A549 (cell line): ENCODE results near the gene AFG3L2. TPM values are rescaled to one million over a fixed set of nuclear protein-coding genes. Genes with fewer than 3 reads are reported as not detected.

Experiments used
- ATAC-seq, 2 experiments: fragments of 200-7000 bp in 1 of 2; fragments of >200 bp in 1 of 2; cut with Nextera tagmentation in 1 of 2; cut with Tn5 transposase in 1 of 2; 3 replicates each; pipeline versions ENCODE4 v1.8.0 to v1.9.1; 2018 to 2020; ENCODE audit warnings: mild to moderate bottlenecking in 1 of 2, moderate library complexity in 1 of 2
- CTCF ChIA-PET: fragments of 300-600 bp; sonication (Branson Sonifier 250); formaldehyde crosslinking; extraction: SDS; loops from one replicate; lab custom pipeline; 2021; ENCODE audit warnings: antibody characterized with exemption, inconsistent platforms; lab: Yijun Ruan, JAX
- POLR2A ChIA-PET: fragments of 350-600 bp; formaldehyde crosslinking; extraction: SDS; loops from one replicate; lab custom pipeline; 2021; ENCODE audit warnings: antibody characterized with exemption, inconsistent platforms; lab: Yijun Ruan, JAX
- DNase-seq, 2 experiments: peaks; one replicate each; pipeline versions ENCODE4 v3.0.0 to v3.0.0-alpha.2; 2011 to 2016; ENCODE audit warnings: low read depth in 1 of 2, low spot score in 1 of 2
- FAIRE-seq: peaks from 2 replicates; lab custom pipeline; 2011; peaks lifted over from hg19 to GRCh38; lab: Jason Lieb, UNC
- H3K27ac ChIP-seq, 2 experiments: fragments of >200 bp; sonication (Bioruptor Twin); formaldehyde crosslinking; 3 replicates each; pipeline ENCODE4 v1.5.1; 2016 to 2017
- H3K4me1 ChIP-seq: fragments of >200 bp; sonication (Bioruptor Twin); formaldehyde crosslinking; 3 replicates; pipeline ENCODE4 v1.6.1; 2016
- H3K4me2 ChIP-seq: fragments of >200 bp; sonication (Bioruptor Twin); formaldehyde crosslinking; 3 replicates; pipeline ENCODE4 v1.6.1; 2016
- H3K4me3 ChIP-seq: fragments of >200 bp; sonication (Bioruptor Twin); formaldehyde crosslinking; 3 replicates; pipeline ENCODE4 v1.5.1; 2016
- H3K9me3 ChIP-seq: fragments of >200 bp; sonication (Bioruptor Twin); formaldehyde crosslinking; 3 replicates; pipeline ENCODE4 v1.6.1; 2016
- ATOH8 ChIP-seq: fragments of 250-450 bp; sonication (Bioruptor Pico); IDR thresholded peaks from 2 replicates; pipeline ENCODE4 v1.5.0; 2020; ENCODE audit warnings: low read depth, mild to moderate bottlenecking, moderate library complexity
- ELK1 ChIP-seq: fragments of 150-350 bp; IDR thresholded peaks from 2 replicates; pipeline ENCODE4 v1.6.1; 2014; ENCODE audit warnings: low read depth, mild to moderate bottlenecking, low read length
- EP300 ChIP-seq, 2 experiments: fragments of >200 bp; sonication (Bioruptor Twin); formaldehyde crosslinking; IDR thresholded peaks; 2 replicates in 1 of 2; 3 replicates in 1 of 2; pipeline ENCODE4 v1.6.1; 2016 to 2017
- ESRRA ChIP-seq: fragments of 150-350 bp; IDR thresholded peaks from 2 replicates; pipeline ENCODE4 v1.6.1; 2014; ENCODE audit warnings: mild to moderate bottlenecking, low read length, borderline replicate concordance
- HES2 ChIP-seq: fragments of >200 bp; sonication (Bioruptor Twin); formaldehyde crosslinking; IDR thresholded peaks from 2 replicates; pipeline ENCODE4 v1.6.1; 2016
- HOXA7 ChIP-seq: fragments of 250-450 bp; sonication (Bioruptor Pico); IDR thresholded peaks from 2 replicates; pipeline ENCODE4 v1.5.0; 2020; ENCODE audit warnings: mild to moderate bottlenecking, moderate library complexity
- HOXB13 ChIP-seq: fragments of 250-450 bp; sonication (Bioruptor Pico); IDR thresholded peaks from 2 replicates; pipeline ENCODE4 v1.5.0; 2020; ENCODE audit warnings: low read depth, mild to moderate bottlenecking, moderate library complexity
- JUN ChIP-seq, 2 experiments: fragments of >200 bp; sonication (Bioruptor Twin); formaldehyde crosslinking; IDR thresholded peaks; 2 replicates in 1 of 2; 3 replicates in 1 of 2; pipeline ENCODE4 v1.6.1; 2016 to 2017
- MYC ChIP-seq: IDR thresholded peaks from 2 replicates; pipeline ENCODE4 v1.6.1; 2012; ENCODE audit warnings: mild to moderate bottlenecking, inconsistent platforms, low read length, improper control_type of control experiment, borderline replicate concordance
- NFE2L2 ChIP-seq: fragments of 150-350 bp; conservative IDR thresholded peaks from 2 replicates; pipeline ENCODE4 v1.6.1; 2014; ENCODE audit warnings: low read length
- NPAS2 ChIP-seq: fragments of 250-450 bp; sonication (Bioruptor Pico); IDR thresholded peaks from 2 replicates; pipeline ENCODE4 v1.8.0; 2022; ENCODE audit warnings: mild to moderate bottlenecking, moderate library complexity, borderline replicate concordance
- NR3C1 ChIP-seq: fragments of >200 bp; sonication (Bioruptor Twin); formaldehyde crosslinking; IDR thresholded peaks from 3 replicates; pipeline ENCODE4 v1.6.1; 2017
- PBX3 ChIP-seq: IDR thresholded peaks from 2 replicates; pipeline ENCODE4 v1.6.1; 2012
- PHF8 ChIP-seq: fragments of 200-600 bp; sonication (generic); IDR thresholded peaks from 2 replicates; pipeline ENCODE4 v1.6.1; 2016; ENCODE audit warnings: low read depth, mild to moderate bottlenecking, antibody characterized with exemption, moderate library complexity, borderline replicate concordance
- RARB ChIP-seq: fragments of 250-450 bp; sonication (Bioruptor Pico); IDR thresholded peaks from 2 replicates; pipeline ENCODE4 v1.8.0; 2021; ENCODE audit warnings: mild to moderate bottlenecking, moderate library complexity
- RCOR1 ChIP-seq: fragments of 150-350 bp; IDR thresholded peaks from 2 replicates; pipeline ENCODE4 v1.6.1; 2014; ENCODE audit warnings: antibody characterized with exemption, low read length, low read depth
- RNF2 ChIP-seq: fragments of 200-600 bp; sonication (generic); IDR thresholded peaks from 2 replicates; pipeline ENCODE4 v1.6.1; 2016; ENCODE audit warnings: low read depth, mild to moderate bottlenecking, antibody characterized with exemption, moderate library complexity, borderline replicate concordance
- TP53 ChIP-seq: fragments of 250-450 bp; sonication (Bioruptor Pico); IDR thresholded peaks from 2 replicates; pipeline ENCODE4 v1.5.0; 2021; ENCODE audit warnings: mild to moderate bottlenecking, moderate library complexity
- WGBS: methylation state at CpG from one replicate; pipeline ENCODE4 v1.1.6; 2017; ENCODE audit errors: missing lambda C conversion rate; 5-methylcytosine and 5-hydroxymethylcytosine counted together
- polyA plus RNA-seq, 4 experiments: library from polyadenylated mRNA; depleted of rRNA in 3 of 4; stranded (reverse); fragments of >200 nt; fragmentation: RNase III in 1 of 4; extraction: RNeasy Plus Mini Kit Qiagen cat#74134 plus additional on column Dnase treatment in 1 of 4; gene quantifications; 2 replicates in 3 of 4; 3 replicates in 1 of 4; pipeline ENCODE4 v1.2.3, GENCODE V29; 2011 to 2017

AFG3L2 gene
- polyA plus RNA-seq, 2 of the 4 experiments (the other 2 are of a cell fraction) = 33.7 to 56.4 TPM

- Histone ChIP-seq H3K4me3 (no peak overlapping the region), H3K4me1 (no peaks in the 10 kb centered on the region), H3K27ac (no peak overlapping the region), H3K9me3 (no peaks in the 10 kb centered on the region)
- no peak for DNase-seq
- TF ChIP-seq HES2 (no peak), MYC (no peak), HOXA7 (CRISPR knock-in tag) (no peak), ELK1 (no peak), EP300 (IDR thresholded peaks at IDR 0.05) (no peak), RARB (CRISPR knock-in tag) (no peak), ATOH8 (CRISPR knock-in tag) (no peak), RNF2 (no peak), HOXB13 (CRISPR knock-in tag) (no peak), TP53 (CRISPR knock-in tag) (no peak)
- TF ChIP-seq, all 56 proteins: peak for 0
- H3K4me2 ChIP-seq = no peak overlapping the region
- 83% methylated on average over 1 of the region's 5 CpGs for WGBS
- POLR2A ChIA-PET = interaction anchor here (1.5 kb wide), 1 partner anchor 16 kb away, joined by 4 read pairs; the partner anchor contains the start of gene PRELID3A
- FAIRE-seq (no peak), ATAC-seq (peak; percentile 43 to 54; a peak in 3 of 6 replicates)
- CTCF ChIA-PET = interaction anchor here (1.8 to 2.1 kb wide), 2 partner anchors 11 to 32 kb away, joined by 7 to 8 read pairs; no protein-coding TSS in a partner anchor
Observed at GRCh38 chr18:12423820-12424219, 46.8 kb upstream of the AFG3L2 start.

- CTCF ChIA-PET = interaction anchor here (1.8 to 2.1 kb wide), 2 partner anchors 11 to 32 kb away, joined by 7 to 8 read pairs; no protein-coding TSS in a partner anchor
- 95% methylated on average over 7 of the region's 10 CpGs for WGBS
- POLR2A ChIA-PET = interaction anchor here (1.5 kb wide), 1 partner anchor 16 kb away, joined by 4 read pairs; the partner anchor contains the start of gene PRELID3A
- no peak overlapping the region for H3K4me2 ChIP-seq
- H3K9me3 ChIP-seq = no peaks in the 10 kb centered on the region
- no peak; a peak in 2 of 6 replicates for ATAC-seq
- no peak for TF ChIP-seq NFE2L2
- TF ChIP-seq JUN (IDR thresholded peaks at IDR 0.05) = no peak
- TF ChIP-seq RCOR1 = no peak
- TF ChIP-seq ELK1 = no peak
- no peak for TF ChIP-seq PBX3
- no peak for TF ChIP-seq NPAS2 (CRISPR knock-in tag)
- TF ChIP-seq ESRRA = no peak
- TF ChIP-seq RNF2 = no peak
- TF ChIP-seq NR3C1 = no peak
- no peak for TF ChIP-seq PHF8
- no peak overlapping the region for H3K4me3 ChIP-seq
- no peak for DNase-seq
- H3K4me1 ChIP-seq = no peaks in the 10 kb centered on the region
- H3K27ac ChIP-seq = no peak overlapping the region
- FAIRE-seq = no peak
Observed at GRCh38 chr18:12423393-12423792, 46.4 kb upstream of the AFG3L2 start.
